ENCODE measurements around the gene ARHGAP18. TPM values are rescaled to one million over a fixed set of nuclear protein-coding genes. Genes with fewer than 3 reads are reported as not detected.

Gene ARHGAP18
- total and polyA plus RNA-seq, 12 donors, result 2.2 to 15.4 (median 4.1) TPM

DNA sequence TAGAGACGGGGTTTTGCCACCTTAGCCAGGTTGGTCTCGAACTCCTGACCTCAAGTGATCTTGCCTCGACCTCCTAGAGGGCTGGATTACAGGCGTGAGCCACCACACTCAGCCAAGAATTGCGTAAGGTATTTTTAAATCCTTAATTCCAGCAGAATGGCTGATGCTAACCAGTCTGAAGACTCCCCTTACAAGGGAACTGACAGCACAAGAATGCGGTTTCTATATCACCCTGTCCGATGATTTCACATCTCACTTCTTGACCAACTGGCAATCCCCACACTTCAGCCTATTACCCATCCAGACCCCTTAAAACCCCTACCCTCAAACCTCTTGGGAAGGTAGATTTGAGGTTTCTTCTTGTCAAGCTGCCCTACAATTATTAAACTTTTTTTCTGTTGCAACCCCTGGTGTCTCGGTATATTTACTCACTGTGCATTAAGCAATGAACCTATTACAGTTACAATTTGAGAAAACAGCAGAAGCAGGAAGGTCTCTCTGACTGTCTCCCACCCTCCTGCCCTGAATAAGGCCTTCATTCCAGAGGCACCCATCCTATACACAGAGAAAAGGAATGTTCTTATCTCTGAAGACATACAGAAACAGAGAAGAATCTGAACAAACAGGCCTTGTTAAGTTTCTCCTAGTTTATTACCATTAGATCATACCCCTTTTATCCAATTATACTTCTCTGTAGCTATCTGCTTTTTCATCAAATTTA lies 164.9 kb downstream of the ARHGAP18 start:
- H3K9me3 ChIP-seq, result peaks cover 0 to 10% (median 0%) of the 10 kb centered on the region in 11 donors
- no peaks in the 10 kb centered on the region for H3K36me3 ChIP-seq
- DNase-seq, result no peak
- no peaks in the 10 kb centered on the region for H3K27me3 ChIP-seq
- 93 to 94% methylated on average over 8 of the region's 8 CpGs for WGBS, 2 donors
- ATAC-seq, result no peak
- no peak for TF ChIP-seq CTCF (IDR thresholded peaks at IDR 0.05)
- H3K4me1 ChIP-seq, result no peaks in the 10 kb centered on the region
- intact Hi-C loops (cut with DNase I), result no loop called here
- no peak overlapping the region for H3K4me3 ChIP-seq
- H3K27ac ChIP-seq, result no peak overlapping the region

- ATAC-seq (no peak), DNase-seq (no peak)
- H3K9me3 ChIP-seq, result peaks cover 0 to 10% (median 0%) of the 10 kb centered on the region in 11 donors
- no peak for TF ChIP-seq CTCF (IDR thresholded peaks at IDR 0.05)
- H3K27me3 ChIP-seq, result no peaks in the 10 kb centered on the region
- intact Hi-C loops (cut with DNase I), result no loop called here
- no peaks in the 10 kb centered on the region for H3K4me1 ChIP-seq
- WGBS, 2 donors, result 53 to 59% methylated on average over 2 of the region's 2 CpGs
- no peak overlapping the region for H3K27ac ChIP-seq
- H3K36me3 ChIP-seq, result no peaks in the 10 kb centered on the region
- no peak overlapping the region for H3K4me3 ChIP-seq
Measured at GRCh38 chr6:129543981-129544380, 166.0 kb downstream of the ARHGAP18 start.

GRCh38 chr6:129542705-129543104 lies 167.3 kb downstream of the ARHGAP18 start:
- no peak for ATAC-seq
- H3K36me3 ChIP-seq, result peaks cover 0 to 3% (median 0%) of the 10 kb centered on the region in 9 donors
- no peaks in the 10 kb centered on the region for H3K27me3 ChIP-seq
- 58 to 72% methylated on average over 2 of the region's 2 CpGs for WGBS, 2 donors
- peaks cover 0 to 10% (median 0%) of the 10 kb centered on the region in 11 donors for H3K9me3 ChIP-seq
- intact Hi-C loops (cut with DNase I), result no loop called here
- no peak overlapping the region for H3K4me3 ChIP-seq
- H3K4me1 ChIP-seq, result no peaks in the 10 kb centered on the region
- DNase-seq, result no peak
- no peak overlapping the region for H3K27ac ChIP-seq
- TF ChIP-seq CTCF (IDR thresholded peaks at IDR 0.05), result no peak

GRCh38 chr6:129539032-129539431 lies 170.9 kb downstream of the ARHGAP18 start:
- peaks cover 0 to 6% (median 0%) of the 10 kb centered on the region in 11 donors for H3K9me3 ChIP-seq
- H3K36me3 ChIP-seq, result peaks cover 0 to 3% (median 0%) of the 10 kb centered on the region in 9 donors
- DNase-seq (no peak), ATAC-seq (no peak)
- TF ChIP-seq CTCF (IDR thresholded peaks at IDR 0.05), result no peak
- H3K27ac ChIP-seq, result no peak overlapping the region
- 68 to 76% methylated on average over 2 of the region's 2 CpGs for WGBS, 2 donors
- H3K4me3 ChIP-seq, result no peak overlapping the region
- H3K4me1 ChIP-seq, result no peaks in the 10 kb centered on the region
- intact Hi-C loops (cut with DNase I), result no loop called here
- H3K27me3 ChIP-seq, result no peaks in the 10 kb centered on the region
